Jurkat, Clone E6-1 (cell line): ENCODE data around the gene FOXO1.

Experiments used
- DNase-seq: peaks from one replicate; pipeline ENCODE4 v3.0.0-alpha.2; 2011; ENCODE audit warnings: low read depth, low spot score
- H3K4me3 ChIP-seq: 2 replicates; pipeline ENCODE4 v1.5.1; 2011; ENCODE audit warnings: mild to moderate bottlenecking, low read length, control low read depth, moderate library complexity

FOXO1 gene

DNA sequence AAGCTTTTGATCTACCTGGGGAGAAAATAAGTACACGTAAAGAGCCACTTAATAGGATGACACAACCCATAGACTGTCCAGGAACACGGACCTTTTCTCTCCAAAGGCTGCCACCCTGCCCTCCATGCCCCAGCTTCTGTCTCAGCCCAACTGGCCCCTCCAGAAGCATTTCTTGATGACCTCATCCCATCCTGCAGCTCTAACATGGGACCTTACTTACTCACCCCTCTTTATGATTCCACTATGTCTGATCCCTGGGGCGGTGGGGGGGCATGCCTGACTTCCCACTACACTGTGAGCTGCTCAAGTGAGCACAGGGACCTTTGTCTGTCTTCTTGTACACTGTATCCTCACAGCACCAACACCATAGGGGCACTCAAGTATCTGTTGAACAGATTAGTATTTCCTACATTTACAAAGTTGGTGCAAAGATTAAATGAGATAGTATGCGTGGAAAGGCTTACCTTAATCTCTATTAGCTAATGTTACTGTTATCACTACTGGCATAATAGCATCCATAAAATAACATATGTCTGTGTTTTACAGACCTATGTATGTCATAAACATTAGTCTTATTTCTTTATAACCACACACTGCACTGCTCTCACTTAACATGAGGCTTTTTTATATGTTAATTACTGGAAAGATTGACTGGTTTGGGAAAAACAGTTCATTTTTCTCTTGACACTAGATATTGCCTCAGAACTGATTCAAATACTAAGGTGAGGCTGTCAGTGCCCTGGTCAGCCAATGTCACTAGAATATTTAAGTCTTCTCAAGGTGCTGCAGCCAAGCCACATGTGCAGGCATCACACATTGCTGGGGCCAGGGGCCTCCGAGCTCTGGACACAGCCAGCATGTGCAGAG lies 100.9 kb downstream of the FOXO1 start:
- H3K4me3 ChIP-seq: no peak overlapping the region
- DNase-seq: no peak

DNA sequence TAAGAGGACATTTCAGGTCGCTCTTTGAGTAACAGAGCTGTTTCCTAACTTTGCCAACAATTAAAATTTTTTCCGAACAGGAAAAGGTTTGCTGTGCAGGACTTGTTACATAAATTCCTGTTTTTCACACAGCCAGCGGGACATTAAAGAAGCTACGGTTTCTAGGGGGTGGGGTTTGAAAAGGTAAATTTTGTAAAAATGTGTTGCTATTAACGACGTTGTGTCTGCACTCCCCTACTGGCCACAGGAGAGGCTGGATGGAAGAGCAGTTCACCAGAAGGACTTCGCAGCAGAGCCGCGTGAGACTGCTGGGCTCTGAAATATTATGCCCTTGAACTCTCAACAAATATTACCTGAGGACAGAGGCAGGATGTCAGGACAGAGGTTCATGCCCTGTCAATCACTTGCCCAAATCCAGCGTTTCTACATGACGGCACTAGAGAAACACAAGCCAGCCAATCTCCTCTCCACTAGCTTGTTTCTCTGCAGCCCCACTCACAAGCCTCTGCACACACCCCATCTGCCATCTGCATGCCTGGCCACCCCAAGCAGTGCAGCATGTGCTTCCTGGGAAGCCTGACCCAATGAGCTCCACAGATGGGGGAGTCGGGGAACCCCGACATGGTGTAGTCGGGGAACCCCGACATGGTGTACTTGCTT lies 102.0 kb downstream of the FOXO1 start:
- no peak for DNase-seq
- no peak overlapping the region for H3K4me3 ChIP-seq

DNA sequence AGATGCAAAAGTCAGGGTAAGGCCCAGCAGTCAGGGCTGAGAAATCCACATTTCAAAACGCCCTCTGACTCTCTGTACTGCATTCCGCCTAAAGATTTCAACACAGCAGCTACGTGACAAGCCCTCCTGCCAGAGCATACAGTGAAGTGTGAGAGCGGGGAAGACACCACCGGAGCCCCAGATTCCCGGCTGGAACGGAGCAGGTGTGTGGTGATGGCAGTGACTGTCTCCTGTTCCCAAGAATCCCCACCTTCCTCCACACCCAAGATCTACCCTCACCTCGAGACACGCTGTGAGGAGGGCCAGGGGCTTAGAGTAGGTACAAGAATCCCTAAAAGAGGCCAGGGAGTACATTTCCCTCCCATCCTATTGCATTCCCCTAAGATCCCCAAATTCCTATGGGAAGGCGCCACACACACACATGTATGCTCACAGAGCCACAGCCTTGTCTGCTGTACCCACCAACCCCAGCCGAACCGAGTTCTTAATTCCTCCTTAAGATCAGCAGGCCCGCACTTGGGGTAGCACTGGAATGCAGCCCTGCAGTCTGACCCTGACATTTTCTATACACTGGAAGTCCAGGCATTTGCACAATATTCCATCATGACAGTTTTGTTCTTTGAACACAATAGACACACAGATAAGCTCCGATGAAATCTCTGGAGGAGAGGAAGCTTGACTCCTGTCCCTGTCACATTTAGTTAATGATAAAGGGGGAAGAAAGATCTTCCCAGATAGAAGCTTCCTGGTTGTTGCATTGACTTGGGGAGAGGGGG lies 102.9 kb downstream of the FOXO1 start:
- H3K4me3 ChIP-seq: no peak overlapping the region
- no peak for DNase-seq

DNA sequence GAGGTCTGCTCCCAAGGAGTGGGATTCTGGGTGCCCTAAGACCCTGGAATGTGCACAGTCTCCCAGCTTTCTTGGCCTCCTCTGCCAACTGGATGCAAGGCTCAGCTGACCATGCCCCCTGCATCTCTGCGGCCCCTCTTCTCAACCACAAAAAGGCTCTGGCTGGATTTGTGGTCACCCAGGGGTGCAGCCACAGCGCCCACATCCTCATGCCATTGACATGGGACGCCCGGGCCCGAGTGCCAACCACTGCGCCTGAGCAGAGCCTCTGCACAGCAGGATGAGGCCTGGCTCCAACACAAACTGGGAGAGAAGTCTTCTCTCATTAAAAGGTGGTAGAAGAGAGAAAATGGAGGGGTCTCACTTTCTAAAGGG lies 103.5 kb downstream of the FOXO1 start:
- no peak for DNase-seq
- H3K4me3 ChIP-seq: no peak overlapping the region

DNA sequence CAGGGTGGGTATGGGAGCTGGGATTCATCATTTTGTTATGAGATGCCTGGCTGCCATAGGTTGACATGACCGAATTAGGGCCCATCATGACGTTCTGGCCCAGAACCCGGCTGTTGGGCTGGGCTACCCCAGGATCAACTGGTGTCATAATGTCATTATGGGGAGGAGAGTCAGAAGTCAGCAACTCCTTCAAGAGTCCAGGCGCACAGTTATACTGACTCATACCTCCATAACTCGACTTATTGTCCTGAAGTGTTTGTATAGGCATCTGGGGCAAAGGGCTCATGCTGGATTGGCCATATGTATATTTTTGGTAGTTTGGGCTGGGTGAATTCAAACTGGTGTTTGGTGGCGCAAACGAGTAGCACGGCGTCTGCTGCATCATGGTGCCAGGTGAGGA lies 106.5 kb downstream of the FOXO1 start:
- no peak for DNase-seq
- no peak overlapping the region for H3K4me3 ChIP-seq

DNA sequence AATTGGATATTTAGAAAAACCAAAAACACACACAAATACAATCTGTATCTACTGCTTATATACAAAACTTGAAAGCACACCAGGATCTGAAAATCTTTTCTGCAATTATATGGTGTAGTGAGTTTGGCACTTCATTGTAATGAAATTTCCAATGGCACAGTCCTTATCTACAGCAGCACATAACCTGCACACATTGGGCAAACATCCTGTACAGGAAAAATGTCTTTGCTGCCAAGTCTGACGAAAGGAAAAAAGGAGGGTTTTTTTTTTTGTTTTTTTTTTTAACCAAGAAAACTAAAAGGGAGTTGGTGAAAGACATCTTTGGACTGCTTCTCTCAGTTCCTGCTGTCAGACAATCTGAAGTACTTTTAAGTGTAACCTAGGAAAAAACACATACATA lies 107.8 kb downstream of the FOXO1 start:
- H3K4me3 ChIP-seq: no peak overlapping the region

DNA sequence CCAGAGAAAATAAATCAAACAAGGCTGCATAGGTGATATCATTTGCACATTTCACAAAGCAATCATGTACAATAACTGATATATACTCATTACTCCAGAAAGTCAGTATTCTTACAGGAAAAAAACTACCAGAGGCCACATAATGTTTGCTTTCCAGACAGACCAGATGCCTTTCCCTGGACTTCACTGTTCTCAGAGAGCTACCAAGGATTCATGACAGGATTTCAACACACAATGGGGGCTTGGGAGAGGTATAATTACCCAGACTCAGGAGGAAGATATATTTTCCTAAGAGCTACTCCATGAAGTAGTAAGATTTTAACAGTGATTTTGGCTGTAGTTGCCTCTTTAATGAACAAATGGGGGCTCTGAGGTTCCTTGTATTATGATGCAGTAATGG lies 110.0 kb downstream of the FOXO1 start:
- no peak for DNase-seq
- no peak overlapping the region for H3K4me3 ChIP-seq

More for the DNA sequence above, 107.8 kb downstream of the FOXO1 start:
- DNase-seq: no peak

DNA sequence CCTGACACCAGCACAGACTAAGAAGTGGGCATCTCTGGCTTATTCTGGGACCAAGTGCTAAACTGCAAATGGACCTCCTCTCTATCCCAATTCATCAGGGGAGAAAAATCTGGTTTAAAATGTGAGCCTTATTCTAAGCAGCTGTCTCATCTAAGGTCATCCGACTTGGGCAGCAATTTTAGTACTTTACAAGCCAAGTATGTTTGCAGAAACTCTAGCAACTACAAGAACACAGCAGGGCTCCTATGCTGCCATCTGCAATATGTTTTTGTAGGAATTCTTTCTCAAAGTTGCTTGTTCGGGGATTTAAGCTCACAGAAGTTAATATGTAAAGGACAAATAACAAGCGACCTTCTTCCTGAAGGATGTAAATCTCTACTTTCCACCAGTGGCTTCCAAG lies 113.1 kb downstream of the FOXO1 start:
- DNase-seq: no peak
- H3K4me3 ChIP-seq: no peak overlapping the region

DNA sequence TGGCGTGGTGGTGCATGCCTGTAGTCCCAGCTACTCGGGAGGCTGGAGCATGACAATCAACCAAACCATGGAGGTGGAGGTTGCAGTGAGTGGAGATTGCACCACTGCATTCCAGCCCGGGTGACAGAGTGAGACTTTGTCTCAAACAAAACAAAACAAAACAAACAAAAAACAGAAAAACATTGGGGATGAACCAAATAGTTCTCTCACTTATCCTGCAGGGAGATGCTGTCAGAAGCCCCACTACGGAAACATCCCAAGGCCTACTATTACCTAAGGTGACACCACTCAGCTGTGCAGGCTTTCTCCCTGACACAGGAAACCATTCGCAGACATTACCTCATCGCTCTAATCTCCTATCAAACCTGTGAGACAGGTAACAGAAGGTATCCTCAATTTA lies 113.5 kb downstream of the FOXO1 start:
- DNase-seq: no peak
- H3K4me3 ChIP-seq: no peak overlapping the region

DNA sequence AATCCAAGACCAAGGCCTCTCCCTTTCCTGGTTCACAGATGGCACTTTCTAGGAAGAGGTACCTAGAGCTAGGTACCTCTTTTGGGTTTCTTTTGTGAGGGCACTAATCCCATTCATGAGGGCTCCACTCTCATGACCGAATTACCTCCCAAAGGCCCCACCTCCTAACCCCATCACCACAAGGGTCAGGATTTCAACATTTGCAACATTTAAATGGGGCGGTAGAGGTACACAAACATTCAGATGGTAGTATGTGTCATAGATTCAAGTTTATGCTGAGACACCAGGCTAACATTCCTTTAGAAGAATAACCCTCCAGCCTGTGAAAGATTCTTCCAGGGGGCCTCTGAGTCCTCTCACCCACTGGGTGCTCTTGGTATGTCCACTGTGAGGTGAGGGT lies 116.3 kb downstream of the FOXO1 start:
- DNase-seq: no peak
- no peak overlapping the region for H3K4me3 ChIP-seq

DNA sequence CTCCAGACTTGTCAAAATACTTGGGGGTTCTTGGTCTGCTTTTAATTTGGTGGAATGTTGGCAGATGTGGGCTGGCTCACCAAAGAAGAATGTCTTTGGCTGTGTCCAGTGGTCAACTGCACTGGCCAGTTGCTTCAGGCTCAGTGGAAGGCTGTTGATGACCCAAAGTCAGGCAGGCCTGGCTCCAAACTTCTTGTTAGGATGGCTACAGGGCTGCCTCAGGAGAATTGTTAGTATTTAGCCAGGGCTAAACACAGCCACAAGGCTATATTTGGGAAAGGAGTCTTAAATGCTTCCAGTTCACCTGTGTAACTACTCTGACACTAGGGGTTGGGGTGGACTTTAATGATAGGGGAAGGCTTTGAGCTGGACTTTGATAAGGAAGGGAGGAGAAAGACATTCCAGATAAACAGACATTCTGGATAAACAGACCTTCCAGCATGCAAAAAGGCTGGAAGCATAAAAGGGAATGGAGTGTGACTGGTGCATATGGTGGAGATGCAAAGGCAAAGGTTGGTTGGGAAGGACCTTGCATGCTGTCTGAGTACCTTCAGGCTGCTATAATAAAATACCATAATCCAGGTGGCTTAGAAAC lies 116.8 kb downstream of the FOXO1 start:
- DNase-seq: no peak
- no peak overlapping the region for H3K4me3 ChIP-seq

DNA sequence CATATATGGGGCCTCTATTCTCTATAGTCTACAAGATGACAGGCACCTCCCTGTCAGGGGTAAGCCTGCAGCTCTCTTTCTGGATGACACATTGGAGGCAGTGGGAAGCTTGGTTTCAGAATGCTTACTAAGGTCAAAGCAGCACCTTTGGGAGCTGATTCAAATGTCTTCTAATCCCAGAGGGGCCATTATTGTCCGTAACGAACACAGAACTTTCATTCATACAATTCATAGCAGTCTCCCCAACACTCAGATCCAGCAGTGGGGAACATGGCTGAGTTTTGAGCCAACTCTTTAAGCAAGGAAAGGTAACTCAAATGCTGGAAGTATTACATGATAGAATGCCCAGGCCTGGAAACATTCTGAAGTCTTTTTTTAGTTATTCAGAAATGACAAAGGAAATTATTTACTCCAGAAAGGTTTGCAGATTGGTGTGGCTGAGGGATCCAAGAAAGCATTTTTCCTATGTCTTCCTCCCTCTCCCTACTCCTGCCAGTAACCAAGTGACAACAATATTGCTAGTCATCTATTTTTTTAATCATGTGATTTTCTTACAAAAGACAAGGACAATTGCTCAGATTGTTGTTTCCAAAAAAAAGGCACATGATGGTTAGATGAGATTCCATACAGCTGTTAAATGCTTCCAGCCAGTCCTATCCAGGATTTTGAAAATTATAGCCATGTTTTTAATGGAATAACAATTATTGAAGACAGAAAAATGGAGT lies 118.7 kb downstream of the FOXO1 start:
- no peak for DNase-seq
- no peak overlapping the region for H3K4me3 ChIP-seq

DNA sequence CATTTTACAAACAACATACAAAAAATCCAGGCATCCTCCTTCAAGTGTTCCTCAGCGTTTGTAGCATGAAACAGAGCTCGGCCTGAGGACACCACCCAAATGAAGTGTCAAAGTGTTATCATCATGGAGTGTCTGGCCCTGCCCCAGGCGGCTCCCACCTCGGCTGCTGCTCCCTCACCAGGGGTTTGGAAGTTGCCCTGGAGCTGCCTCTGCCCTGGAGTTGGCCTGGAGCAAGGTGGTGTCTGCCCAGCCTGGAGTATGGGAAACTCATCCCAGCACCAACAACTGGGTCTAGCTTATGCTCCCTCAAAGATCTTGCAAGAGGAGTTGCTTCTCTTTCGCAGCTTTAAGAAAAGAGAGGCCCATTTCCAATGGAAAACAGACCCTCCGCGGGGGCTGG lies 120.4 kb downstream of the FOXO1 start:
- no peak overlapping the region for H3K4me3 ChIP-seq
- no peak for DNase-seq

DNA sequence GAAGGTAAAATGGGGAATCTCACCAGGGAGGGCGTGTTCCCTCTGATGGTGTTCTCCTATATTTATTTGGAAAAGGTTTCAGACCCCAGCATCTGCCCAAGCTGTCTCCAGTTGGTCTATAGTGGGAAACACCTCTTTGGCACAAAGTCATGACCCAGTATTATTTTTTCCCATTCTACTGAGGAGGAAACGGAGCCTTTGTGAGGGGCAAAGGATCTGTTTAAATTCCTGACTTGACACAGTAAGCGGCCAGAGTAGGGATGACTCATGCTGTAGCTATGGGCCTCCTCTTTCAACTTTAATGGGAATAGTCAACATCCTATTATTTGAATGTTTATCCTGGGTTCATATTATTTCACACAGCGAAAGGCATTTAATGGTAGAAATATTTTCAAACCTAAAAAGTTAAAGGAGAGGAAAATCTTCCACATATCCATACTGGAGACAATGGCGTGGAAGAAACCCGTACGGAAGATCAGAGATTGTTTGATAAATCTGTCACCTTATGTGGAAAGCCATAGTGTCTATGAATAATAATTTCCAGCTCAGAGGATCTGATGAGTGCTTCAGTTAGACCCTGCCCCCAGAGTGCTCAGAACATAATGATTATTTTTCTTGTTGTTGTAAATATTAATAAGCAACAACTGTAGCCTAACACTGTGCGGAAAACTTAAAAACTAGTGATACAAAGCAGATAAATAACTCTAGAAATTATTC lies 126.0 kb downstream of the FOXO1 start:
- no peak overlapping the region for H3K4me3 ChIP-seq
- DNase-seq: no peak

DNA sequence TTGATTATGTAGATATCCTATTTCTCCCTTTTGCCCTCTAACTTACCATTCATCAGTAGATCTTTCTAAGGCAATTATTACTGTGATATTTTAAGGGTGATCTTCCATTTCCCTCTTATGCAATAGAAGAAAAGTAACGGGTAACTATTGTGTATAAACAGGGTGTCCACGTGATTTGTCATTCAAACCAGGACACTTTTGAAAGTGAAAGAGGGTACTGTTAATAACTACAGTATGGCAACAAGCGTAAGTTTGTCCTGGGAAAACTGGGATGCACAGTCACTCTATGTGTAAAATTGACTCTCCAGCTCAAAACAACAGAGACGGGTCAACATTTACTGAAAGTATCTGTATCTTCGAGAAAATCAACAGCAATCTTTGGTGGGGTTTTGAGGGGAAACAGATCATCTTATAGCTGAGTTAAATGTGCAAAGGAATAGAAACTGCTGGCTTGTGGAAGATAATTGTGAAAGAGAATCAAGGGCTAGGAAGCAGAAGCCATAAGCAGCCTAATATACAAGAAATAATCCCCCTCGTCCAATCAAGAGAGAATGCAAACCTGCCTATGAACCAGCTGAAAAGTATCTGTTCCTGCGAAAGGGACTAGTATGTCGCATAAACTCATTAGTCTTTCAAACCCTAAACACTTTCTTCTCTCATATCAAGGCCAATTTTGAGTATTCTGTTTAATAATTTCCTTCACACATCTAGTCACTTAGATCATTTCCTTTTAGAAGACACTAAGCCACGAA lies 126.7 kb downstream of the FOXO1 start:
- no peak for DNase-seq
- H3K4me3 ChIP-seq: no peak overlapping the region

DNA sequence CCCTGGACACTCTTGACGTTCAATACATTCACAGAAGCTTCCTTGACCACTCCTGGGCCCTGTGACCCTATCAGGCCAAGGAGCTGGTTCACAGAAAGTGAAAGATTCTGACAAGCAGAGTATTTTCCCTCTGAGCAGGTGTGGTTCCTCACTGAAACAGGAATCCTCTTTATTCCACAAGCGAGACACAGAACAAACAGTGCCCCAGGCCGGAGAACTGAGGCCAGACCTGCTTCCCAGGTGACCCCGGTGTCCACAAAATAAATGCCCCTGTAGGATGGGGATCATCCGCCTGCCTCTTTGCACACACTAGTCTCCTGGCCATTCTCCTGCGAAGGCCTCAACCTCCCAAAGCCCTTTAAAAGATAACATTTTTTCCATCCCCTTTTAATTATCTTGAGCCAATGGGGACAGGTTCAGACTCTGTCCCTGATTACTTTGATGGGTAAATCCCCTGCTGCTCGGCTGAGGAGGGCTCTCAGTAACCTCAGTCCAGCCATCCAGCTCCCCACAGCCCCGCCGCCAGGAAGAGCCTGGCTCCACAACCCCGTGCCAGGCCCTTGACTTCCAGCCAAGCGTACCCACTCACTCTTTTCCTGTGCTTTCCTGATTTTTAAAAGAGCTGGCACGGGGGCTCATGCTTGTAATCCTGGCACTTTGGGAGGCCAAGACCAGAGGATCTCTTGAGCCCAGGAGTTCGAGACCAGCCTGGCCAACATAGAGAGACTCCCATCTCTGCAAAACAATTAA lies 129.1 kb downstream of the FOXO1 start:
- no peak for DNase-seq
- H3K4me3 ChIP-seq: no peak overlapping the region

DNA sequence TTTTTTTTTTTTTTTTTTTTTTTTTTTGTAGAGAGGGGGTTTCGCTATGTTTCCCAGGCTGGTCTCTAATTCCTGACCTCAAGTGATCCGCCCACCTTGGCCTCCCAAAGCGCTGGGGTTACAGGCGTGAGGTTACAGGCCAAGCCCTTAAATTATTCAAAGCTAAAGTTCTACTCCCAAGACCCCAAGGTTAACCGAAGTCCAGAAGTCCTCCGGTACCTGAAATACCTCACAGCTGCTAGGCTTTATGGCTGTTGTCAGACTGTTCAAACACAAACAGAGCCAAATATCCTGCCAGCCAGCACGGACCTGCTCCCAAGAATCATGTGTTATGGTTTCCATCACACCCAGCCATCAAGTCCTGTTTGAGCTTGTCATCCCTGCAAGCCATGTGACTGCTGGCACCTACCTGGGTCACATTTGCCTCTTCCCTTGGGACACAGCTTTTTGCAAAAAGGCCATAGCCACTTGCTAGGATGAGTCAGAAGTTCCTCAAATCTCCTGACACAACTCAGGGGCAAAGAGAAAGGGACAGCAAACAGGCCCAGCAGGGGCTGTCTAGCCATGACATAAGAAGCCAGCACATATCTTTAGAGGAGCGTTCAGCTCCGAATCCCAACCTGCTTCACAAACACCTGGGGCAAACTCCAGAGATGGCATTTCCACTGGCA lies 129.9 kb downstream of the FOXO1 start:
- H3K4me3 ChIP-seq: no peak overlapping the region
- no peak for DNase-seq
